OCI-LY1 (cell line): ENCODE measurements around the gene DOK7.

Experiments used
- EZH2 ChIP-seq: fragments of 200-600 bp; sonication (generic), shearing (Covaris generic); IDR thresholded peaks from 2 replicates; pipeline ENCODE4 v1.8.0; 2017; ENCODE audit warnings: borderline replicate concordance, mixed run types, mild to moderate bottlenecking, antibody characterized with exemption, low read length, moderate library complexity, mixed read lengths
- TF ChIP-seq, protein P1 (sequence below): fragments of 200-600 bp; sonication (generic), shearing (Covaris generic); IDR thresholded peaks from 2 replicates; pipeline ENCODE4 v1.5.1; 2017; ENCODE audit warnings: mild to moderate bottlenecking, antibody characterized with exemption, low read length, moderate library complexity, mixed read lengths

DNA sequence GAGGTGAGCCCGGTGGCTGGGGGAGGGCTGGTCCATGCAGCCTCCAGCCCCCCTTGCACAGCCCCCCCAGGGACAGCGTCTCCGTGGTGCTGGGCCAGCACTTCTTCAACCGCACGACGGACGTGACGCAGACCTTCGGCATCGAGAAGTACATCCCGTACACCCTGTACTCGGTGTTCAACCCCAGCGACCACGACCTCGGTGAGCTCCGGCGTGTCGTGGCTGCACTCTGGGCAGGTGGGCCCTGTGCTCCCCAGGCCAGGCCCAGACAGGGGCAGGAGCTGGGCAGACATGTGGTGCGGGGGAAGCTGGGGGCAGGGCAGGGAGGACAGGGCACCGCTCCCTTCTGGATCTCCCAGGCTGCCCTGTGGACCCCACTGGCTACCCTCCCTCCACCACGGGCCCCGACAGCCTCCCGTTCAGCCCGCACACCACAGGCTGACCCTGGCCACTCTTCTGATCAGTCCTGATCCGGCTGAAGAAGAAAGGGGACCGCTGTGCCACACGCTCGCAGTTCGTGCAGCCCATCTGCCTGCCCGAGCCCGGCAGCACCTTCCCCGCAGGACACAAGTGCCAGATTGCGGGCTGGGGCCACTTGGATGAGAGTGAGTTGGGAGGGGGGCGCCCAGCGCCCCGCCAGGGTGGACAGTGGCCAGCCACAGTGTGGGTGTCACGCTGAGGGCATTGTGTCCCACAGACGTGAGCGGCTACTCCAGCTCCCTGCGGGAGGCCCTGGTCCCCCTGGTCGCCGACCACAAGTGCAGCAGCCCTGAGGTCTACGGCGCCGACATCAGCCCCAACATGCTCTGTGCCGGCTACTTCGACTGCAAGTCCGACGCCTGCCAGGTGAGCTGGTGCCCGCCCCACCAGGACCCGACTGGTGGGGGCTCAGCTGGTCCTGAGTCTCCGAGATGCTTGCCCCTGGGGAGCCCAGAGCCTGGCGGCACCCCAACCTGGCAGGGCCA lies 15.4 kb upstream of the DOK7 start:
- TF ChIP-seq, protein P1, sequence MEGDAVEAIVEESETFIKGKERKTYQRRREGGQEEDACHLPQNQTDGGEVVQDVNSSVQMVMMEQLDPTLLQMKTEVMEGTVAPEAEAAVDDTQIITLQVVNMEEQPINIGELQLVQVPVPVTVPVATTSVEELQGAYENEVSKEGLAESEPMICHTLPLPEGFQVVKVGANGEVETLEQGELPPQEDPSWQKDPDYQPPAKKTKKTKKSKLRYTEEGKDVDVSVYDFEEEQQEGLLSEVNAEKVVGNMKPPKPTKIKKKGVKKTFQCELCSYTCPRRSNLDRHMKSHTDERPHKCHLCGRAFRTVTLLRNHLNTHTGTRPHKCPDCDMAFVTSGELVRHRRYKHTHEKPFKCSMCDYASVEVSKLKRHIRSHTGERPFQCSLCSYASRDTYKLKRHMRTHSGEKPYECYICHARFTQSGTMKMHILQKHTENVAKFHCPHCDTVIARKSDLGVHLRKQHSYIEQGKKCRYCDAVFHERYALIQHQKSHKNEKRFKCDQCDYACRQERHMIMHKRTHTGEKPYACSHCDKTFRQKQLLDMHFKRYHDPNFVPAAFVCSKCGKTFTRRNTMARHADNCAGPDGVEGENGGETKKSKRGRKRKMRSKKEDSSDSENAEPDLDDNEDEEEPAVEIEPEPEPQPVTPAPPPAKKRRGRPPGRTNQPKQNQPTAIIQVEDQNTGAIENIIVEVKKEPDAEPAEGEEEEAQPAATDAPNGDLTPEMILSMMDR = no peak
- TF ChIP-seq EZH2 = no peak
